Kasumi-1 (cell line): Measurements from ENCODE around the gene OR9A2.

Source experiments
- DNase-seq, 2 experiments: peaks; one replicate each; lab custom pipeline; 2025; lab: John Stamatoyannopoulos, UW

Gene OR9A2

DNA sequence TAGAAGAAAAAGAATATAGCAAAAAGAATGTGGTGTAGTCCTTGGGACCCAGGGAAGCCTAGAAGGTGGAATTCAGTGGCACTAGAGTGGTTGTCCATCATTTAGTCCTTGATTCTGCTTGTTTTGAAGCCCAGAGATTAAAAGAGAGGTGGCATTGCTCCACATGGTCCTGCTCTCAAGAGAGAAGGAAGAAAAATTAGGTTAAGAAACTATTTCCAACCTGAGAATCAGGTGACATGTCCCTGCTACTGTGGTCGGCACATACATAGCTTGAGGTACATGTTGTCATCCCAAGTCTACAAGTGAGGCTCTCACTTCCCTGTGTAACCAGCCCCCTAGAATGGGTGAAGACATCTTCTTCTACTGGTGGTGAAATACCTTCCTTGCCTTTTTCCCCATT is at the start of gene OR9A2:
TSS of gene OR9A2 (minus strand) at position 101 of the 400 bp plus-strand sequence. CDS start at position 101, 0 bp downstream.
- no peak for DNase-seq

DNA sequence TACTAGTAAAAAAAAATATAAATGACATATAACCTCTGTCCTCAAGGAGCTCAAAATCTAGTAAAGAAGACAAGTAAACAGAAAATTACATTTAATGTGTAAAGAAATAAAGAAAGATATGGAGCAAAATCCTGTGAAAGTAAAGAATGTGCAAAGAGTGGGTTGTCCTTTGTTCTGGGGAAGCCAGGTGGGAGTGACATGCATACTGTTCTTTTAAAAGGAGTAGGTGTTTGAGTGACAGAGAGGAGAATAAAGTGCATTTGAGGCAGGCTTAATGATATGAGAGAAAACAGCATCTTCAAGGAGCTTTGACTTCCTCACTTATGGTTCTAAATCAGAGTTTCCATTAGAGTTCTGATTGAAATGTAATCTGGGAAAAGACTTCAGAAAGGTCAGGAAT is 47.2 kb upstream of the OR9A2 start:
- no peak for DNase-seq

DNA sequence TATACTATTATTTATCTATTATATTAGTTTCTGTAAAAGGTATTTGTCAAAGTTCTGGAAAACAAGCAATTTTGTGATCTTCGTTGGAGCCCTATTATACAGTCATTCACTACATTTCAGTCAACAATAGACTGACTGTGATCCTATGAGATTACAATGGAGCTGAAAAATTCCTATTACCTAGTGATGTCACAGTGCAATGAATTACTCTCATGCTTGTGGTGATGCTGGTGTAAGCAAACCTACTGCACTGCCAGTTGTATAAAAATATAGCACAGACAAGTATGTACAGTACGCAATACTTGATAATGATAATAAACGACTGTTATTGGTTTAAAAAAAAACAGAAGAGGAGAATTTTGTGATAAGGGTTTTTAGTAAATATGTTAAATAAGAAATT is 46.6 kb upstream of the OR9A2 start:
- no peak for DNase-seq

GRCh38 chr7:143069912-143070500 is 43.1 kb upstream of the OR9A2 start:
- DNase-seq, result no peak

DNA sequence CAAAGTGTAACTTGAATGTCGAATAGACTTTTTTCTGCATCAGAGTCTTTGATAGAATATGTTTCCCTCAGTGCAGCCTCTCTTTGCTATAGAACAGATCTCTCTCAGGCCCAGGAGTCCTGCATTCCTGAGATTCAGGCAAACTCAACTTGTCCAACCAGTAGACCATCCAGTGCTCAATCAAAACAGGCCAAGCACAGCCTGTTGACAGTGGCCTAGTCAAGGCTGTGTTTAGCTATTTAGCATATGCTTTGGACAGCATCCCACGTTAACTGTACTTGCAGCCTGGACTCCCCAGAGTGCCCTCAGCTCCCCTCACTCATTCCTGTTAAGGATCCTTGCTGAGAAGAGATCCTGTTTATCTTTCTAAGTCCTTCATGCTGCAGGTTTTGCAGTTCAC is 41.5 kb upstream of the OR9A2 start:
- DNase-seq, result no peak

GRCh38 chr7:143063741-143064140 is 36.8 kb upstream of the OR9A2 start:
- no peak for DNase-seq

DNA sequence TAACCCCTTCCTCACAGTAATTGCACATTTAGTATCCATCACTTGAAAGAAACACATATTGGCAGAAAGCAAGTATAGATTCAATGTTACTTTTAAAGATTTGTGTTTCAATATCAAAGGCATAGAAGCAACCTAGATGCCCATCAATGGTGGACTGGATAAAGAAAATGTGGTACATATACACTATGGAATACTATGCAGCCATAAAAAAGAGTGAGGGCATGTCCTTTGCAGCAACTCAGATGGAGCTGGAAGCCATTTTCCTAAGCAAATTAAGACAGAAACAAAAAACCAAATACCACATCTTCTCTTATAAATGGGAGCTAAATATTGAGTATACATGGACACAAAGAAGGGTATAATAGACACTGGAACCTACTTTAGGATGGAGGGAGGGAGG is 28.8 kb upstream of the OR9A2 start:
- no peak for DNase-seq

- DNase-seq, result no peak
Measured at GRCh38 chr7:143054621-143055020, 27.7 kb upstream of the OR9A2 start.

DNA sequence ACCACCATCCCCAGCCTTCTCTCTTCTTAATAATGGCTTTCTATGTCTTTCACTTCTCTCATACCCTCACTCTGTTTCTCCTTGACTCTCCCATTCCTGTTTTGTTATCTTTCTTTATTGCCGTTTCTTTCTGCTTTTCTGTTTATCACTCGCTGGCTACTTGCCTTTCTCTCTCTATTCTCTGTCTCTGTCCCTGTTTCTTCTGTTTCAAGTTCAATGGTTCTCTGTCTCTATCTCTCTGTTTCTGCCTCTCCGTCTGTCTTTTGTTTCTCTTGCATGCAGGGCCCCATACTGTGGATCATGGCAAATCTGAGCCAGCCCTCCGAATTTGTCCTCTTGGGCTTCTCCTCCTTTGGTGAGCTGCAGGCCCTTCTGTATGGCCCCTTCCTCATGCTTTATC is 25.1 kb upstream of the OR9A2 start, which contains the start of gene OR6V1:
TSS of gene OR6V1 (plus strand) at position 301 of the 400 bp plus-strand sequence. CDS start at position 301, 0 bp downstream.
- DNase-seq, result no peak

DNA sequence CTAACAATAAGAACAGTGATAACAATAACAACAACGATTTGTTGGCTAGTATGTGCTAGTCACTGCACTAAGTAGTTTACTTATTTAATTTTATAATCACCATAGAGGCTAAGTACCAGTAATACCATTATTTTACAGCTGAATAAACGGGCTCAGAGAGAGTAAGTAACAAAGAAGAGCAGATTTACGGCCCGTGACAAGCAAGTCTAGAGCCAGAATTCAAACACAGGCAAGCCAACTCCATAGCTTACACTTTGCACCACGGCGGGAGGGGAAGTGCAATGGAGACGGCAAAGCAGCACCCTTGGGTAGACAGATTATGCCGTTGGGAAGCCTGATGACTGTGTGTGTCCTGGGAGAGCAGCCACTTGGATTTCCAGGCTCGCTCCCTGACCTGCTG is 24.0 kb upstream of the OR9A2 start:
- no peak for DNase-seq

GRCh38 chr7:143049362-143049761 is 22.4 kb upstream of the OR9A2 start:
- DNase-seq, result peak; percentile 28 to 31

- DNase-seq, result no peak
Measured at GRCh38 chr7:143048827-143049226, 21.9 kb upstream of the OR9A2 start.

GRCh38 chr7:143047326-143047725 is 20.4 kb upstream of the OR9A2 start:
- DNase-seq, result peak; percentile 35 to 43

GRCh38 chr7:143046426-143046851 is 19.5 kb upstream of the OR9A2 start:
- DNase-seq, result peak in 1 of 2 experiments; percentile 3

DNA sequence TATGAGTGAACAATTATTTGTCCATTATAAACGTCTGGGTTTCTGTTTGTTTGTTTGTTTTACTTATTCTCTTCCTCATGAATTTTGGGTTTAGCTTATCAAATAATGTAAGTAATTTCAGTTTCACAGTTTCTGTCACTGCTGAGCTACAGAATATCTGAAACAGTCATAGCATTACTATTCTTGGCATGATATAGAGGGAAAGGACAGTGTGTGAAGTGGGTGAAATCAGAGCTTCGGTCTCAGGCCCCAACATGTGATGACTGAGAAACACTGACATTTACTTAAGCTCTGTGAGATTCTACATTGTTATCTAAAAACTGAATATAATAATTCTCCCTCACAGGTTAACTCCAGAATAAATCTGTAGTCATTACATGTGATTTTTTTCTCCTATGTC is 16.5 kb upstream of the OR9A2 start:
- no peak for DNase-seq

DNA sequence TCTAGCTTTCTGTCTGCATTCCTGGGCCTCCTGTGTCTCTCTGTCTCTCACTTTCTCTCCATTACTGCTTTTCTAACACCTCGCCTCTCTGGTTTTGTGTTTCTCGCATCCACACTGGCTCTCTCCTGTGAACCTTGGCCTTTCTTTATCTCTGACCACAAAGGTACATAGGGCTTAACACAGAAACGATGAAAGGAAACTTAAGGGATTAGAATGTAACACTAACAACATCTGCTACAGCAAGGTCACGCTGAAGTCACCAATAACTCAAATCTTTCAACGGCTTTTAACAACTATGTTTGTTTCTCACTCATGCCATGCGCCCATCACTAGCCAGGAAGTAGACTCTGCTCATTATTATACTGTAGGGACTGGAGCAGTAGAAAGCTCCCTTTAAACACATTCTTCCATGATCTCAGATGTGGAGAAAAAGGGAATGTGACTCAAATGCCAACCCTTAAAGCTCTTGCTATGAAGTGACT is 15.9 kb upstream of the OR9A2 start:
- no peak for DNase-seq

GRCh38 chr7:143042159-143042789 is 15.3 kb upstream of the OR9A2 start:
- no peak for DNase-seq

DNA sequence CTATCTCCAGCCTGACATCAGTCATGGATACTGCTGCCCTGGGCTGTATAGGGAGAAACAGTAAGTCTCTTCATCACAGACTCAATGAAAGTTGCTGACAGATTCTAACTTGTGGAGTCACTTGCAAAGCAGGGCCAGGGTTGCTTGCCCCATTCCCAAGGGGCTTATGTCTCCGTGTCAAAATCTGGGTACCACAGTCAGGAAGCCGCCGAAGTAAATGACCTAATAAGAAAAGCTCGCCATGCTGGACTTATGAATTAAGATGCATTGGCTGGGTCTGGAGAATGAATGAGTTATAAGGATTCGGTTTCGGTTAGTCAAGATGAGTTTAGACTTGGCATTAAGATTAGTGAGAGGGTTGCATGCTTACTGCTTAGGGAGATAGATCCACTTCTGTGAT is 14.4 kb upstream of the OR9A2 start:
- DNase-seq, result no peak

GRCh38 chr7:143040209-143040715 is 13.3 kb upstream of the OR9A2 start:
- DNase-seq, result no peak

DNA sequence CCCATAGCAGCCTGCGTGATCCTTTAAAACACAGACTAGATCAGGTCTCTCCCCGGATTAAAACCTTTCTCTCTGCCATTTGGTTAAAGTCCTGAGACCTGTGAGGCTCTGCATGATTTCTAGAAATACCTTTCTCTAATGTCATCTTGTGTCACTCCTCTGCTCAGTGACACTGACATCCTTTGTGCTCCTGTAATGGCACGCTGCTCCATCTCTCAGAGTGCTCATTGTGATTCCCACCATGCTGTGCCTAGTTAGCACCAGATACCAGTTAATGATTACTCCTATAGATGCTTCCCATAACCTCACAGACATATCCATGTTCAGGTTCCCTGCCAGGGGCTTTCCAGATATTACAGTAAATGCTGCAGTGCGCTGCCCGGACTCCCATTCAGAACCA is 11.7 kb upstream of the OR9A2 start:
- DNase-seq, result no peak

- DNase-seq, result no peak
Measured at GRCh38 chr7:143027683-143028082, 751 bp upstream of the OR9A2 start.

DNA sequence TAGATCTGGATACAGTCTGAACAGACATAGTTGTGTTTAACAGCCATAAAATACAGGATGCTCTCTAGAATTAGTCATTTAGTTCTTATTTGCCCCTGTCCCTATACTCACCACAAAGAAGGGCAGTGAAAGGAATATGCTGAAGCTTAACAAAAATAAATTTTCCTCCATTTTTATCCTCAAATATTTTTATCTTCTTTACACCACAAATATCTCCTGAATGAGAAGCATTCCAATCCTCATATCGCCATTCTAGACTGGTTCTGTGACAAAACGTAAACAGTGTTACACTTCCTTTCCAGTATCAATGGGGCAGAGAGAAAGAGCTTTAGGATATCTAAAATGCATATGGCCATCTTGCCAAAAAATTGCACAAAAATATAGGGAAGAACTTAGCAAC is 1.6 kb downstream of the OR9A2 start:
- DNase-seq, result no peak

DNA sequence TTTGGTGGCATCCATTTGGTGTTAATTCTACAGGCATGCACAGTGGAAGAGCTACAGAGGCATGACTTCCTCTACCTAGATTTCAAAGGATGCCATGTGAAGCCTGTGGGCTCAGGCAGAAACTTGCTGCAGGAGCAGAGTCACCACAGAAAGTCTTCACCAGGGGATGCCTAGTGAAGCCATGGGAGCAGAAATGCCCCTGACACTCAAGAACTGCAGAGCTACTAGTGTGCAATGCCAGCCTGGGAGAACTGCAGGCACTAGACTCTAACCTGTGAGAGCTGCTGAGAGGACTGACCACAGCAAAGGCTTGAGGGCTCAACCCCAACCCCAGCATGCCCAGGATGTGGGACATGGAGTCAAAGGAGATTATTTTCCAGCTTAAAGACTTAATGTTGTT is 3.9 kb downstream of the OR9A2 start:
- DNase-seq, result no peak

GRCh38 chr7:143018931-143019330 is 8.0 kb downstream of the OR9A2 start:
- DNase-seq, result no peak
